Fibroblast of skin of scalp (primary cell): ENCODE results near the gene AP3D1.

Experiments
- DNase-seq: peaks from one replicate; pipeline ENCODE4 v3.0.0-alpha.2; 2013

AP3D1 gene

DNA sequence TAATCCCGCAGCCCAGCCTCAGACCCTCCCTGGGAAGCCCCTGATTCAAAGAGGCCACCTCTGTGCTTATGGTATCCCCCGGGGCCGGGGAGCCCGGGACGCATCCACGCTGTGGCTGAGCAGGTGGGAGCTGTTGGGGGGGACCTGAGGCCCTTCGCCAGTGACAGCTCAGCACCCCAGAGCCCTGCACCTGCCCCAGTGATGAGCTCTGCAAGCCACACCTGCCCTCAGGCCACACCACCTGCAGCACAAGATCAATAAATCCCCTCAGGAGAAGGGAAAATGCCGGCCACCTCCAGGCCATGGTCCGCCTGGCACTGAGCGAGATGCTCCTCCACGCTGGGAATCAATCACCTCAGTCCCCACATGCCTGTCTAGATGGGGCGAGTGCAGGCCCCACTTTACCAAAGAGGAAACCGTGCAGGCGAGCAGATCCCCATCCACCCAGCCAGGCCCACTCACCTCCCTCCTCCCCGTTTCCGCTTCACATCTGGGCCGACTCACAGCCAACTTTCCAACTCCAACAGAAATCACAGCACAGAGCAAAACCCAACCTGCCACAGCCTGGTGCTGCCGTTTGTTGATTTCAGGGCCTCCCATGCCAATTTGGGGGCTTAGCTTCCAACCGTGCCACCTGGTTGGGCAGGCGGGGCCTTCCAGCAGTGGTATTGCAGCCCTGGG, 68.1 kb downstream of the AP3D1 start:
- no peak for DNase-seq

DNA sequence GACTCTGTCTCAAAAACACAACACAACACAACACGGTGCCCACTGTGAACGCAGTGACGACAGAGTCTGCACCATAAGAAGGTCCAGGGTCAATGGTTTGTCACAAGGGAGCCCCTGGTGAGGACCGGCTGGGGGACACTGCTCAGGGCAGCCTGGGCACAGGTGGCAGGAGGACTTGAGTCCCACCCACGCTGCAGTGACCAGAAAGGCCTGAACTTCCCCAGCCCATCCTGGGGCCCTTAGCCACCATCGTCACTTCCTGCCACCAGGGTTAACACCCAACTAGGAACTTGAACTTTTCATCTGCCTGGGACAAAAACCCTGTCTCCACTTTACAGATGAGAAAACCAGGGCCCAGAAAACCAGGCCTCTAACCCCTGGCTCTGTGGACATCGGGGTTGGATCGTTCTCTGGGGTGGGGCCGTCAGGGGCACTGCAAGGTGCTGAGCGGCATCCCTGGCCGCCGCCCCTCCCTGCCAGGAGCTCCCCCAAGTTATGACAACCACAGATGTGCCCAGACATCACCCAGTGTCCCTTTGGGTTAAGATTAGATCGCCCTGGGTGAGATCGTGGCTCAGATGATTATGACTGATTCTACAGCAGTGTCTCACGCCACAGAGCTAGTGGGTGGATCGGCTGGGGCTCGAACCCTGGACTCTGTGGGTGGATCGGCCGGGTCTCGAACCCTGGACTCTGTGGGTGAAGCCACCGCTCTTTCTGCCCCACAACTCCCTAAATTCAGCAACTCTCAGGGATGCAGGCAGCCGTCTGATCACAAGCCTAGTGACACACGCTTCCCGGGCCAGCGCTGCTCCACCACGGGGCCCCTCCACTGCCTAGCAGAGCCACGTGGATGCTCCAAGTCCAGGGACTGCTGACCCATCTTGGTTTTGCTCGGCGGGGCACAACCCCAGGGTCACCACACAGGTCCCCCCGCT, 69.2 kb downstream of the AP3D1 start:
- no peak for DNase-seq

- DNase-seq = no peak
Measured at GRCh38 chr19:2080336-2080988, 70.9 kb downstream of the AP3D1 start.

GRCh38 chr19:2079865-2080301, 71.5 kb downstream of the AP3D1 start:
- DNase-seq = no peak

DNA sequence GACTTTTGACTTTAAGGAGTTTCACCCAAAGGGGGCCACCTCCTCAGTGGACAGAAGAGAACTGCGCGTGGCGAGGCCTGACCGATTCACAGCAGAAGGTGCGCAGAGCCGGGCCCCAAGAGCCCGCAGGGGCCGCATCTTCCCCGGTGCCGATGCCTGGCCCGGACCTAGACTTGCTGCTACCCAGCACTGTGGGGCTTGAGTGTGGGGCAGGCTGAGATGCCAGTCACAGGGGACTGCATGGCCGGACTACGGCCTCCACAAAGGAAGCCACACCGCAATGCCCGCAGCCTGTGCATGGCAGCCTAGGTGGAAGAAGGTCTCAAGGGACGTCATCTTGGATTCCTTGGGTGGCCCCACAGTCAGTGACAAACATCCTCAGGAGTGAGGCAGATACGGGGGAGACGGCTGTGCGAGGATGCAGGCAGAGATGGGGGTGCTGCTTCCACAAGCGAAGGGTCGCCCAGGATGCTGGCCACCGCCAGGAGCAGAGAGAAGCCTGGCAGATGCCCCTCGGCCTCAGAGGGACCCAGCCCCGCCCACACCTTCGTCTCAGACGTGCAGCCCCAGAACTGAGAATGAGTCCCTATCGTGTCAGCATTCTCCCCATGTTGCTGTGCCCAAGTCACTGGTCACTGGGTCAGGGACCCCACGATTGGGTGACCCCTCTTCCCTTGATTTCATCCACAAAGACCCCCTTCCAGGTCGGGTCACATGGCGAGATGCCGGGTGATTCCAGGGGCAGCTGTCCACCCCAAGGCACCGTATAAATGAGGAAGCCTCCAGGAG, 72.1 kb downstream of the AP3D1 start:
- no peak for DNase-seq

DNA sequence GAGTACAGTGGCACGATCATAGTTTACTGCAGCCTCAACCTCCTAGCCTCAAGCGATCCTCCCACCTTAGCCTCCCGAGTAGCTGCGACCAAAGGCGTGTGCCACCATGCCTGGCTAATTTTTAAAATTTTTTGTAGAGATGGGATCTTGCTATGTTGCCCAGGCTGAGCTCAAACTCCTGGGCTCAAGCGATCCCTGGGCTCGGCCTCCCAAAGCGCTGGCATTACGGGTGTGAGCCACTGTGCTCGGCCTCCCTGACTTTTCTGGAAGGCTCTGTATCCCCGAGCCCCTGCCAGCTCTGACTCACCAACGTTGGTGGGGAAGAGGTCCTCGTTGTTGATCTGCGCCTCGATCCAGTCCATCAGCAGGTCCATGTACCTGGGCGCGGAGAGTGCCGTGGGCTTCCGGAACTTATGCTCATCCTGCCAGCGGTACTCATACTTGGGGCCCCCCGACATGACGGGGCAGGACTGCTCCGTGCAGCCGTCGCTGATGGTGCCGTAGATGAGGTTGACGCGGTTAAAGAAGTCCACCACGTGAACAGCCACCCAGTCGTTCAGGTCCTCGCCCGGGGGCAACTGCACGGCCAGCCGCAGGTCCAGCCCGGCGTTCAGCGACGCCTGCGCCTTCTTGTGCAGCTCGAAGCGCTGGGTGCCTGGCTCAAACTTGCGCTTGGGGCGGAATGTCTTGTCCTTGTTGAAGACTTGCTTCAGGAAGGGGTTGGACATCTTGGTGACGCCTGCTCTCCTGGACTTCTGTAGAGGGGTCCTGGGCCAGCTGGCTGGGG, 73.3 kb downstream of the AP3D1 start:
- DNase-seq = no peak

DNA sequence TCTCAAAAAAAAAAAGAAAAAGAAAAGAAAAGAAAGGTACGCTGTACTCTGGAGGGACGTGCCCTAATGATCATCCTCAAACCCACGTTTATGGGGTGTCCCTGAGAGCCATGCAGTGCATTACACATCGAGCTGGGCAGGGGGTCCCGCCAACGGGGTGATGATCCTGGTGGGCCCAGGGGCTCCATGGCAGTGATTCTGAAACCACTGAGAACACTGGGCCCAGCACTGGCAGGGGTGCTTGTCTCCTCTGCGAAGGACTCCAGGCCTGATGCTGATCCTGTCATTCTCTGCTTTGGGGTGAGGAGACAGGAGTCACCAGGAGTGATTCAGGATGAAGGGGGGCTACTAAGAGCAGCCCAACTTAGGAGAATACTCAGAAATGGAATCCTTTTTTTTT, 74.0 kb downstream of the AP3D1 start:
- no peak for DNase-seq

DNA sequence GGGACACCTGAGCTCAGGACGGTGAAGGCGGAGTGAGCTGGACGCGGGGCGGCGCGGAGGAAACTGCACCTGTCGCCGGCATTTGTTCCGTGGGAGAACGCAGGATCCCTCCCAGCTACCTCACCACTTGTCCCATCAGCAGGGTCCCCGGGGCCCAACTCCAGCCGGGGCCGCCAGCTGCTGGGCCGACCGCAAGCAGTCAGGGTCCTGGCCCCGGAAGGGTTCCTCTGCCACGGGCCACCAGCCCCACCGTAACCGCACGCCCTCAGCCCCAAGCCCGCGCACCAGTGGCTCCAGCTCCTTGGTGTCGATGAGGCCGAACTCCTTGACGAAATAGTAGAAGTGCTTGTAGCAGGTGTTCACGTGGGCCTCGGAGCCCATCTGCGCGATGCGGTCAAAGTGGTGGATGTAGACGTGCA, 74.8 kb downstream of the AP3D1 start:
- DNase-seq = no peak

GRCh38 chr19:2072757-2073551, 78.4 kb downstream of the AP3D1 start:
- no peak for DNase-seq

- no peak for DNase-seq
Measured at GRCh38 chr19:2070986-2071673, 80.2 kb downstream of the AP3D1 start.

DNA sequence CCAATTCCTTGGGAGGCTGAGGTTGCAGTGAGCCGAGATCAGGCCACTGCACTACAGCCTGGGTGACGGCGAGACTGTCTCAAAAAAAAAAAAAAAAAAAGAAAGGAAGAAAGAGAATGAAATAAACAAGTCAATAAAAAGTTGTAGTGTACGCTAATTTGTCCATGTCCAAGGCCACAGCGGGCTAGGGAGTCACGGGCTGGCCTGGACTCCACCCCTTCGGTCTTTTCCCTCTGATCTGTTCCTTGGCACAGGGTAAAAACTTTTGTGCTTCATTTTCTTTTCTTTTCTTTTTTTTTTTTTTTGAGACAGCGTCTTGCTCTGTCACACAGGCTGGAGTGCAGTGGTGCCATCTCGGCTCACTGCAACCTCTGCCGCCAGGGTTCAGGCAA, 80.9 kb downstream of the AP3D1 start:
- no peak for DNase-seq

DNA sequence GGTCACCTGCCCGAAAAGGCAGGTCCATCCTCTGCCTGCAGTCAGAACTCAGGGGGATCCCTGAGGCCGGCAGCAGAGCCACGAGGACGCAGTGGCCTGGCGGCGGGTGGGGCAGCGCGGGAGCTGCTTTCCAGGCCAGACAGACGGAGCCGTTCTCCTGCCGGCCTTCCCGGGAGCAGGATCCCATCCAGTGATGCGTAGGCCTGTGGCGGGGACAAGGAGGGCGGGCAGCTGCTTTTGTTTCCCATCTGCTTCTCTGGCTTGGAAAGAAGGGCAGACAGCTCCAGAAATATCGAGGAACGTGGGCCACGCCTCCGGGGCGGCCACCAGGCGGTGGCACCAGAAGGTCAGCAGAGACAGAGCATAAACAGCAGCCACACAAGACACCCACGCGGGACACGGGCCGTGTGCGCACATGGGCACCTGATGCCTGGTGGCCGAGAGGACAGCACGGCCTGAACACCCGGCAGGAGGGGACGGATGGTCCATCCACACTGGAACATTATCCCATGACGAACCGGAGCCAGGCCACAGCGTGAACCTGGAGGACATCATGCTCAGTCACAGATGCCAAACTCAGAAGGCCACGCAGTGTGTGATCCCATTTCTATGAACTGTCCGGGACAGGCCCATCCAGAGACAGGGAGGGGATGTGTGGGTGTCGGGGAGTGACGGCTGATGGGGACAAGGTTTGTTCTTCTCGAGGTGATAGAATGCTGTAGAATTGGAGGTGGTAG, 86.4 kb downstream of the AP3D1 start:
- DNase-seq = no peak

- DNase-seq = no peak
Measured at GRCh38 chr19:2064395-2064787, 87.0 kb downstream of the AP3D1 start.

- DNase-seq = no peak
Measured at GRCh38 chr19:2063824-2064223, 87.5 kb downstream of the AP3D1 start.

DNA sequence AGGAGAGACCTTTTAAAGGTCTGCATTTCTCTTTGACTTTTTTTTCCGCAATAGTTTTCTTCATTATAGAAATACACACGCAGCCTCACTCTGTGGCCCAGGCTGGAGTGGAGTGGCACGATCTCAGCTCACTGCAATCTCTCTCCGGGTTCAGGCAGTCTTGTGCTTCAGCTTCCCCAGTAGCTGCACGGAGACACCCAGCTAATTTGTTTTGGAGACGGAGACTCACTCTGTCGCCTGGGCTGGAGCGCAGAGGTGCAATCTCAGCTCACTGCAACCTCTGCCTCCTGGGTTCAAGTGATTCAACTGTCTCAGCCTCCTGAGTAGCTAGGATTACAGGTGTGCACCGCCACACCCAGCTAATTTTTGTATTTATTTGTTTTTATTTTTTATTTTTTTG, 88.6 kb downstream of the AP3D1 start:
- no peak for DNase-seq

GRCh38 chr19:2062389-2062729, 89.0 kb downstream of the AP3D1 start:
- DNase-seq = no peak

DNA sequence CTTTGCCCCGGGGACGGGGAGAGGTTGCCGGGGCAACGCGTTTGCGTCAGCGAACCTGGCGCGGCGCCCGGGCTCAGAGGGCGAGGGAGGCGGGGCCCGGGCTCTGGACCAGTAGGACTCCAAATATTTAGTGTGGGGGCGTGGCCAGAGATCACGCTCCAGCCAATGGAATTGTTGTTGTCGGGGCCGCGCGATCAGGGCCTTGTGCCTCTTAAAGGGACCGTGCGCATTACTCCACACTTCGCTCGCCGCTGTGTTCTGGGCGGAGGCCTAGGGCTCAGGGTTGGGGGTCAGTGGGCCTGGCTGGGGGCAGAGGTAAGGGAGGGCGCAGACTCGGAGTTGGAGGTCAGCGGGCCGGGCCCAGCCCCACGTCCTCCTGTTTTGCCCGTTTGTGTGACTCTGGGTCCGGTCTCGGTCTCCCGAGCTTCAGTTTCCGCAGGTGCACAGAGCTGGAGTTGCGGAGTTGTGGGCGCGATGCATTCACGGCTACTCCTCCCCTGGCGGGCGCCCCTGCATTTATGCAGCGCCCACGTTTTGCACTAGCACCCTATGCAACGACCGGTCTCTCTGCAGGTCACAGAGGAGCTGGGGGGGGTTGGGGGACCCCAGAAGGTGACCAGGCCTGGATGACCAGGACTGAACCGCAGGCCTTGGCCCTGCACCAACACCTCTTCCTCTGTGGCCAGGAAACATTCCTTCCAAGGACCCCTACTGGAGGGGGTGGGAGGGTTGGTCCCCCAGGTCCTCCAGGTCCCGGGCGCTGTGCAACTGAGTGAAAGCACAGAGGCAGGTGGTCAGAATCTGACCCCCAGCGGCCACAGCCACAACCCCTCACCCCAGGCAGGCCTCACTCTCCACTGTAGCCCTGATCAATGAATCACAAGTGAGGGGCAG, 89.6 kb downstream of the AP3D1 start:
- peak; percentile 98 for DNase-seq

DNA sequence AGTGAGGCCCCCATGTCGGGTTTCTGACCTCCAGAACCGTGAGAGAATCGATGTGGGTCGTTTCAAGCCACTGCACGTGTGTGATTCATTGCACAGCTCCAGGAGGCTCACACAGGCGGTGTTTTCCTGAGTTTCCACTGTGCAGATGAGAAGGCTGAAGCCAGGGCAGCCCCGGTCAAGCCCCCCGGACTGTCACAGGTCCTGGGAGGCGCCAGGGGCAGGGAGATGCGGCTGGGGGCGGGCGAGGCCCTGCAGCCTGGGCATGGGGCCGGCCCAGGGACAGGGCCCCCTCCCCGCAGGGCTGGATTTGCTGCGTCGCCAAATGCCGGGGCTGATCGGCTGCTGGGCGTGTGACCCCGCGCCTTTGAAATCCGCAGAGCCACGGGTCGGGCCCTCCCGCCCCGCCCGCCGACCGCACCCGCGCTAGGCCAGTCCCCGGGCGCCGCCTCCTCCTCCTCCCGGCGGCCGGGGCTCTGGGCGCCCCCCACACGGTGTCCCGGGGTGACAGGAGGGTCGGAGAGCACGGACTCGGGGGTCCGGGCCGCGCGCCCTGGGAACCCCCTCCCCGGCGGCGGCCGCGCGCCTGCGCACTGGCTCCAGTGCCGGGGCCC, 90.4 kb downstream of the AP3D1 start:
- peak; percentile 68 for DNase-seq
